GM18526 (cell line): ENCODE results near the gene TREML2.

Source experiments
- POLR2A ChIP-seq: IDR thresholded peaks from 3 replicates; pipeline ENCODE4 v1.6.1; 2011; ENCODE audit not compliant: insufficient read length; ENCODE audit errors: extremely low read depth

The TREML2 gene

GRCh38 chr6:41222045-41222444, 21.1 kb upstream of the TREML2 start:
- no peak for TF ChIP-seq POLR2A

DNA sequence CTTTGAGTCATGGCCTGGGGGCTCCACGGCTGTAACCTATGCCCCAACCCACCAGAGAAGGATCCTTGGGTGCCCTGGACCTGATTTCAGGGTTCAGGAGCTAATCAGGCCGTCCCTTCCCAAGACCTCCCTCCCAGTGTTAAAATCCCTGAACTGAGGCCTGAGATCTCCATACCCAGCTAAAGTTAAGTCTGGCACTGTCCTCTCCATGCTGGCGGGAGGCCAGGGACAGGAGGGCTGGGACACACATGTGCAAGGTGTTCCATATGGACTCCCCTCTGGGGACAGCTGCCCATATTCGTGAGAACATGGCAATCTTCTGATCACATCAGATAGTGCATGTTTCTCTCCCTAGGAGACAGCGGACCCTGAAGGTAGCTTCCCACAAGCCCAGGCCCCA, 15.7 kb upstream of the TREML2 start:
- TF ChIP-seq POLR2A: no peak

DNA sequence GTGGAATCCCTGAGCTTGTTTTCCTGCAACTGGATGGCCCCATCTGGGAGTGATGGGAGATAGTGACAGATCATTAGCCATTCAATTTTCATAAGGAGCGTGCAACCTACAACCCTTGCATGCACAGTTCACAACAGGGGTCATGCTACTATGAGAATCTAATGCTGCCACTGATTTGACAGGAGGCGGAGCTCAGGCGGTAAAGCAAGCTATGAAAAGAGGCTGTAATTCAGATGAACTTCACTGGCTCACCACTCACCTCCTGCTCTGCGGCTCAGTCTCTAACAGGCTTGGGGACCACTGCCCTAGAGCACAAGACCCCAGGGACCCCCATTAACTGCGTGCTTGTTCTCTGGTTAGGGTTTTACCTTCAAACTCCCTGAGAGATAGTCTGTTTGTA, 14.8 kb upstream of the TREML2 start:
- TF ChIP-seq POLR2A: no peak

DNA sequence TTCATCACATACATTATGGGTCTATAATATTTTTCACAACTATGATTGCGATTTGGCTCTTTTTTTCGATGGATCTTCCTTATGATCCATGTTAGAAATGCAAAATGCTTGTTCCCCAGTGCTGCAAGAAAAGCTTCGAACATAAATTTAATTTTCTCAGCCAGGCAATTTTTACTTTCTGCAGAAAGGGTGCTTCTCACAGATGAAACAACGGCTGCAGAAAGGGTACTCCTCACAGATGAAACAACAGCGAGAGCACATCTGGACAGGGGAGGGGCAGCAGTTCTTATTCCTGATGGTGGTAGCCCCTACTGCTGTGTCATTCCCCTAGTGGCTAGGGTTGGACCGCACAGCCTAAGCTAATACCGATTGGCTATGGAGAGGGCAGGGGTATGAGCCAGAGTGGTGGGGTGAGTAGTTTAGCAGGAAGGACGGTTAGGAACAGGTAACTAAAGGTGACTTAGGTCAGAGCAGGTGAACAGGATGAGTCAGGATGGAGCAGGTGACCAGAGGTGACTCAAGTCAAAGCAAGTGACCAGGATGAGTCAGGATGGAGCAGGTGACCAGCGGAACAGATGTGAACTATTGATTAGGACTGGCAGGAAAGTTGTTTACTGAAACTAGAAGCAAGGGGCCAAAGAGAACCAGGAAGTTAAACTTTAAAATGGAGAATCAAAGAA, 13.8 kb upstream of the TREML2 start:
- TF ChIP-seq POLR2A: no peak

GRCh38 chr6:41209547-41210320, 8.8 kb upstream of the TREML2 start:
- TF ChIP-seq POLR2A: no peak

GRCh38 chr6:41208439-41209106, 7.6 kb upstream of the TREML2 start:
- TF ChIP-seq POLR2A: no peak

DNA sequence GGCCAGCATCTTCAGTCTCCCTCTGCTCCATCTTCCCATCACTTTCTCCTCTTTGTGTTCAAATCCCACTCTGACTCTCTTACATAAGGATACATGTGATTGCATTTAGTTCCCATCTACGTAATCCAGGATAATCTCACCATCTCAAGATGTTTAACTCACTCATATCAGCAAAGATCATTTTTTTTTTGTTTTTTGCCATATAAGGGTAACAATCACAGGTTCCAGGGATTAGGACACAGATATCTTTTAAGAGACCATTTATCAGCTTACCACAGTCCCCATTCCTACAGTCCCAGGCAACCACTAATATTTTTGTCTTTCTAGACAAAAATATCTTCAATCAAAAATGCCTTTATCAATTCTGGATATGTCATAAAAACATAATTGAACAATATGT, 3.2 kb upstream of the TREML2 start:
- no peak for TF ChIP-seq POLR2A

DNA sequence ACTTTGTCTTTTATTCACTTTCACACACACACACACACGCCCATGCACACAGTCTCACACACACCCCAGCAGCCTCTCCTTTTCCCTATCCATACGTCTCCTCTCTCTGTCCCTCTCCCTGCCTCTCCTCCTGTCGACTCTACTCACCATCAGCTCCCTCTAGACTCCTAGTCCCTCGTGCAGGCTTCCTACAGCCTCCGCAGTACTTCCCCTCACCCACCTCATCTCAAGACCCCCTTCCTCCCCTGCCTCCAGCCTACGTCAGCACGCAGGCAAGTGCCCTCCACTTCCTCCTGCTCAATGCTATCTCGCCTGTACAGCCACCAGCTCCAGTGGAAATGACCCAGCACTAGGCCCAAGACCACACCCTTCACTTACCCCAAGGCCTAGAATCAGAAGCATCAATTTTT, 820 bp upstream of the TREML2 start:
- no peak for TF ChIP-seq POLR2A

DNA sequence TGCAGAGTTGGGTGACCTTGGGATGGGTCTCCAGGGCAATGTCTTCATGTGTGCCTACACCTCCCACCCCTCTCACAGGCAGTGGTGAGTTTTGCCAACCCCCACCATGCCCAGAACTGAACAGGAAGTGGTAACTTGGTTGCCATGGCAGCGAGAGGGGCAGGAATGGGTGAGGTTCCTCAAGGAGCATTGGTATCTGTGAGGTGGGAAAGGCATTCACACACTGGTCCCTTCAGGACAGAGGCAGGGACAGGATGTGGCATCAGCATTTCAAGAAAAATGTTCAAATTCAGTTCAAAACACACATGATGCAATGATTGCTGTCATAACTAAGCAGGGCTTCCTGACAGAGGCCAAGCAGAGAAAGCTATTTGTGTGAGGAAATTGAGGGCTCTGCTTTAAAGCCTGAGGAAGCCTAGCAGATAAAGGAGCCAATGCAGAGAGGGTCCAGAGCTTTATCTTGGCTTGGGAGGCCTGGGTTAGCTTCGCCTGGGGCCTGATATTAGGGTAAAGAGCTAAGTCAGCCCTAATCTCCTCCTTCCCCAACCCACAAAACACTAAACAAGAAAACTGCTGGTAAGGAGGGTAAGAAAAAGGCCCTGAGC, 551 bp downstream of the TREML2 start:
- TF ChIP-seq POLR2A: no peak

GRCh38 chr6:41199552-41200246, 1.2 kb downstream of the TREML2 start:
- no peak for TF ChIP-seq POLR2A

DNA sequence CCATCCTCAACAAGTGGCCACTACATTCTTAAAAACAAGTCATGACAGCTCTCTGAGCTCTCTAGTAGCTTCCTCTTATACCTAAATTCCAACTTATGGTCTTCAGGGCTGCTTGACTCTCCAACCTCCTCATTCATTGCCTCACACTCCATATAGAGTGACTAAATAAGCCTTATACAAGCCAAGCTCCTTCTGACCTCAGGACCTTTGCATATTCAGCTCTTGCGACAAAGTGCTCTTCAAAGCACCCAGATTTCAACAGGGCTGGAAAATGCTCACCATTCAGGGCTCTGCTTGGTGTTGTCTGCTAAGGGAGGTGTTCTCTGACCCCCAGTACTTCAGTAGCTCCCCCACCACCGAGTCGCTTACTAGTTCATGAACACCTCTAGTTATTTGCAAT, 3.7 kb downstream of the TREML2 start:
- TF ChIP-seq POLR2A: no peak

DNA sequence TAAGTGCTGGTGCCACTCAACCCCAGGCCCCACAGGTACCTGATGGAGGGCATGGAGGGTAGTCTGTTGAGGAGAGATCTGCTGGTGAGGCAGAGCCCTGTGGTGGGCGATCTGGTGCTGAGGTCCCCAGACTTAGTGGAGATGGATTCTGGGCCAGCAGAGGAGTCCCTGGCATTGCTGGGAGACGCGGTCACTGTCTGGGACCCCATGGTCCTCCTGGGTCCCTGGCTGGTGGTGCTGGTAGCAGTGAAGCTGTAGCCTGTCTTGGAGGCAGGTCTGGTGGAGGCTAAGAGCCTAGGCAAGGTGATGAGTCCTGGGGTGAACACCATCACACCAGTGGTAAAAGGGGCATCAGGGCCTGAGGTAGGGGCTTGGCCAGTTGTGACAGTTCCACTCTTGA, 6.6 kb downstream of the TREML2 start:
- no peak for TF ChIP-seq POLR2A

GRCh38 chr6:41193884-41194283, 7.1 kb downstream of the TREML2 start:
- TF ChIP-seq POLR2A: no peak

DNA sequence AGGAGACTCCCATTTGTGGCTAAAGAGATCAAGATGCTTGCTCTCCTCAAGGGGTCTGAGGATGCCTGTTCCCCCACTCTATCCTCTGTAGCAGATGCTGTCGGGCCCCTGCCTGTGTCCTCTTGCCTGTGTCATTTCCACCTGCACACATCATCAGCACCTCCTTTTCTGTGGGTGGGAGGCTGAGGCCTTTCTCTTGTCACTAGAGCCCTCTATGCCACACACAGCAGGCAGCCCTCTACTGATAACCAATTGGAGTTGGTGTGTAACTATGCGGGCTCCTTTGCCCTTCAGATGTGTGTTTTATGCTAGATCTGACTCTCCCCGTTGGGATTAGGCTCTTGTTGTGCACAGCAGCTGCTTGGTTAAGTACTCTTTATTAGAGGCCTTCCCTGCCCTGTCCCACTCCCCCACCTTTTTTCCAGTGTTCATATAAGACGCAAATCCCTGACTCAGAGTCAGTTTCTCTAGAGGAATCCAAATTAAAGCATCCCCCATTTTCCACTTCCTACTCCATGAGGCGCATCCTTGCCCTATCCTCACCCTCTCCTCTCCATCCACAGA, 7.7 kb downstream of the TREML2 start:
- no peak for TF ChIP-seq POLR2A

DNA sequence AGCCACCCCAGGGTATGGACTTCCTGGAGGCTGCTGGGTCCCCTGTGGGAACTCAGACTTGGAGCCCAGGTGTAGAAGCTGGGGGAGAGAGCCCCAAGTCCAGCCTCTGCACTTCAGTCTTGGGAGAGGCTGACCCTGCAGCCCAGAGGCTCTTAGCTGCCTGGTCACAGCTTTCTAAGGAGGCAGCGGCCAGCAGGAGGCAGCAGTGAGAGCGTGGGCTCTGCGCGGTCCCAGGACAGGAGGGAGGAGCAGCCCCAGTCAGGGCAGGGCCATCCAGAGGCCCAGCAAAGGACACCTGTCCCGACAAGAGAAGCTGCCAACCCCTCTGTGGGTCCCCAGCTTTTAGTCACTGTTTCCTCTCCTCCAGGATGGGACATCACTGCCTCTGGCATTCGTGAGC, 9.4 kb downstream of the TREML2 start:
- no peak for TF ChIP-seq POLR2A

DNA sequence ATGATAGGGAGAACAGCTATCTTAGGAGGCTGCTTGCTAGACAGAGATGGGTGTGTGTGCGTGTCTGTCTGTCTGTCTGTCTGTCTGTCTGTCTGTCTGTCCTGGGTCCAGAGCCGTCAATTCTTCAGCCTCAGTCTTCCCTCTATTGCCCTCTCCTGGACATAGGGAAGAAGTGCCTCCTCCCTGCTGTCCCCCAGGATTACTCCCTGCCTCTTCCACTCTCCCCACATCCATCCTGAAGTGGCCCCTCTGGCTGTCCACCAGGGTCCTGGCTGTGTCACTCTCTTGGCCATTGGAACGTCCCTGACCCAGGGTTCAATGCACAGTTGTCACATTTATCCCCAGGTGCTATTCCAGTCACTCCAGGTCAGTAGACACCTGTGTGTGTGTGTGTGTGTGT, 10.2 kb downstream of the TREML2 start:
- TF ChIP-seq POLR2A: no peak

GRCh38 chr6:41189967-41190366, 11.0 kb downstream of the TREML2 start:
- no peak for TF ChIP-seq POLR2A
